GM12878 (cell line): Measurements from ENCODE around the gene UBXN7. TPM values are rescaled to one million over a fixed set of nuclear protein-coding genes. Genes with fewer than 3 reads are reported as not detected.

ENCODE experiments used
- ATAC-seq: fragments of 200-7000 bp; cut with Tn5 transposase; 3 replicates; pipeline ENCODE4 v1.9.1; 2020; ENCODE audit warnings: mild to moderate bottlenecking, moderate library complexity
- BruUV-seq: library from RNA; stranded (reverse); fragments of 400-500 nt; replicated peaks from 2 replicates; lab custom pipeline; 2021; lab: Mats Ljungman, UMichigan
- CTCF ChIA-PET: fragments of 300-600 bp; sonication (Branson Sonifier 250); formaldehyde crosslinking; extraction: SDS; loops from one replicate; lab custom pipeline; 2021; ENCODE audit warnings: inconsistent platforms; lab: Yijun Ruan, JAX
- POLR2A ChIA-PET: fragments of 350-600 bp; formaldehyde crosslinking; extraction: SDS; loops from one replicate; lab custom pipeline; 2021; ENCODE audit warnings: inconsistent platforms; lab: Charles Lee
- RAD21 ChIA-PET: fragments of 300-600 bp; sonication (Branson Sonifier 250); formaldehyde crosslinking; loops from one replicate; lab custom pipeline; 2023; ENCODE audit warnings: antibody characterized with exemption; ENCODE audit not compliant: unreplicated experiment; lab: Charles Lee
- SMC1A ChIA-PET: fragments of 300-600 bp; sonication (Branson Sonifier 250); formaldehyde crosslinking; loops from one replicate; lab custom pipeline; 2023; ENCODE audit not compliant: unreplicated experiment, uncharacterized antibody; lab: Charles Lee
- DNase-seq: peaks from one replicate; pipeline ENCODE4 v3.0.0-alpha.2; 2011; ENCODE audit warnings: low read depth, low spot score
- FAIRE-seq: peaks from 3 replicates; lab custom pipeline; 2011; peaks lifted over from hg19 to GRCh38; lab: Jason Lieb, UNC
- H2AFZ ChIP-seq: 2 replicates; pipeline ENCODE4 v1.6.0; 2011; ENCODE audit warnings: low read depth, low read length, control low read depth; ENCODE audit not compliant: control insufficient read depth
- H3K27ac ChIP-seq: 2 replicates; pipeline ENCODE4 v1.5.1; 2011; ENCODE audit warnings: control low read depth; ENCODE audit not compliant: control insufficient read depth, insufficient read depth
- H3K27me3 ChIP-seq, 2 experiments: replicated peaks in 1 of 2; 2 replicates each; pipeline versions ENCODE4 v1.6.0 to v1.6.1; 2011; ENCODE audit warnings: low read length in 1 of 2; ENCODE audit not compliant: control insufficient read depth in 2 of 2, insufficient read depth in 2 of 2
- H3K36me3 ChIP-seq, 2 experiments: 2 replicates each; pipeline ENCODE4 v1.5.1; 2011; ENCODE audit warnings: low read length in 1 of 2; ENCODE audit not compliant: control insufficient read depth in 2 of 2, insufficient read depth in 2 of 2
- H3K4me1 ChIP-seq: 2 replicates; pipeline ENCODE4 v1.6.1; 2011; ENCODE audit warnings: mild to moderate bottlenecking, low read length, moderate library complexity, mixed read lengths; ENCODE audit not compliant: control insufficient read depth, insufficient read depth
- H3K4me2 ChIP-seq: 2 replicates; pipeline ENCODE4 v1.6.0; 2011; ENCODE audit warnings: control low read depth; ENCODE audit not compliant: control insufficient read depth, insufficient read depth
- H3K4me3 ChIP-seq: fragments of 200-600 bp; sonication (generic); 2 replicates; pipeline ENCODE4 v1.5.1; 2016
- H3K79me2 ChIP-seq: 2 replicates; pipeline ENCODE4 v1.6.0; 2011; ENCODE audit warnings: low read length; ENCODE audit not compliant: control insufficient read depth, insufficient read depth
- H3K9ac ChIP-seq: 2 replicates; pipeline ENCODE4 v1.8.0; 2011; ENCODE audit warnings: low read length, control low read depth, mixed read lengths; ENCODE audit not compliant: control insufficient read depth, insufficient read depth
- H3K9me3 ChIP-seq: replicated peaks from 3 replicates; pipeline ENCODE4 v1.5.1; 2011; ENCODE audit warnings: mild to moderate bottlenecking, low read length; ENCODE audit not compliant: control insufficient read depth, insufficient read depth
- H4K20me1 ChIP-seq: 2 replicates; pipeline ENCODE4 v1.6.0; 2011; ENCODE audit not compliant: control insufficient read depth, insufficient read depth
- BHLHE40 ChIP-seq, 2 experiments: fragments of 450-650 bp in 1 of 2; IDR thresholded peaks; 2 replicates each; pipeline ENCODE4 v1.6.1; 2011 to 2017; ENCODE audit warnings: low read depth in 2 of 2, borderline replicate concordance in 1 of 2, improper control_type of control experiment in 1 of 2, low read length in 1 of 2, mild to moderate bottlenecking in 1 of 2
- HDGF ChIP-seq: fragments of 450-650 bp; IDR thresholded peaks from 2 replicates; pipeline ENCODE4 v1.6.1; 2016; ENCODE audit warnings: antibody characterized with exemption
- NFIC ChIP-seq: IDR thresholded peaks from 2 replicates; pipeline ENCODE4 v1.6.1; 2012; ENCODE audit warnings: low read depth, mild to moderate bottlenecking, inconsistent platforms, low read length, moderate library complexity
- NFXL1 ChIP-seq: fragments of 450-650 bp; IDR thresholded peaks from 2 replicates; pipeline ENCODE4 v1.6.1; 2017; ENCODE audit warnings: antibody characterized with exemption, mild to moderate bottlenecking, borderline replicate concordance
- PAX5 ChIP-seq: IDR thresholded peaks from 2 replicates; pipeline ENCODE4 v1.6.1; 2011; ENCODE audit warnings: low read depth, low read length, borderline replicate concordance
- TBL1XR1 ChIP-seq: IDR thresholded peaks from 2 replicates; pipeline ENCODE4 v1.6.1; 2012; ENCODE audit warnings: low read depth, low read length, improper control_type of control experiment
- ZNF592 ChIP-seq: fragments of 450-650 bp; IDR thresholded peaks from 2 replicates; pipeline ENCODE4 v1.6.1; 2017; ENCODE audit warnings: mild to moderate bottlenecking, moderate library complexity
- WGBS: methylation state at CpG from one replicate; pipeline ENCODE4 v1.1.6; 2016; ENCODE audit warnings: low lambda C conversion rate; ENCODE audit not compliant: insufficient replicate concordance, insufficient coverage; ENCODE audit errors: missing lambda C conversion rate; 5-methylcytosine and 5-hydroxymethylcytosine counted together
- in situ Hi-C: fragments of 300-500 bp; cut with MboI; formaldehyde crosslinking; loops from 9 replicates; pipeline ENCODE4 v1.14.3; 2018; ENCODE audit warnings: mixed read lengths
- intact Hi-C: fragments of 100-400 bp; cut with micrococcal nuclease; formaldehyde crosslinking; loops from one replicate; pipeline ENCODE4 v1.14.2; 2022; ENCODE audit not compliant: unreplicated experiment
- polyA plus RNA-seq, 11 experiments: library from polyadenylated mRNA; depleted of rRNA in 4 of 11; unstranded in 6 of 11; stranded (reverse) in 5 of 11; fragments of >200 nt; fragmentation: Nextera tagmentation in 4 of 11; fragmentation: Illumina TruSeq in 1 of 11; extraction: Ambion mirVana in 4 of 11; extraction: Trizol in 1 of 11; gene quantifications; 1 replicate in 1 of 11; 2 replicates in 10 of 11; pipeline versions ENCODE4 v1.2.1 to v1.2.3, GENCODE V29; 2011 to 2016; ENCODE audit warnings: inconsistent platforms in 2 of 11, missing spikeins in 2 of 11, low read depth in 1 of 11
- total RNA-seq, 4 experiments: library from RNA; depleted of rRNA in 3 of 4; stranded (reverse); fragments of >200 nt in 3 of 4; fragmentation: Illumina TruSeq in 1 of 4; extraction: Trizol in 1 of 4; gene quantifications; 2 replicates each; pipeline versions ENCODE4 v1.2.1 to v1.2.3, GENCODE V29; 2013 to 2021
- TF ChIP-seq, protein P1 (sequence below): fragments of 450-650 bp; IDR thresholded peaks from 2 replicates; pipeline ENCODE4 v1.6.1; 2016; ENCODE audit warnings: mild to moderate bottlenecking
- TF ChIP-seq, protein P2 (sequence below): fragments of 450-650 bp; formaldehyde crosslinking; IDR thresholded peaks from 2 replicates; pipeline ENCODE4 v1.4.0; 2022; ENCODE audit warnings: mild to moderate bottlenecking, moderate library complexity
- TF ChIP-seq, protein P3 (sequence below): fragments of 450-650 bp; IDR thresholded peaks from 2 replicates; pipeline ENCODE4 v1.6.1; 2017; ENCODE audit warnings: mild to moderate bottlenecking, low read depth, inconsistent platforms; ENCODE audit not compliant: poor library complexity, severe bottlenecking

UBXN7 gene
- total and polyA plus RNA-seq, 10 of the 15 experiments (the other 5 are each of a cell fraction or from before 2014, with no cell fraction given), result 4.8 to 78.4 (median 24.9) TPM

- TF ChIP-seq, protein P1, sequence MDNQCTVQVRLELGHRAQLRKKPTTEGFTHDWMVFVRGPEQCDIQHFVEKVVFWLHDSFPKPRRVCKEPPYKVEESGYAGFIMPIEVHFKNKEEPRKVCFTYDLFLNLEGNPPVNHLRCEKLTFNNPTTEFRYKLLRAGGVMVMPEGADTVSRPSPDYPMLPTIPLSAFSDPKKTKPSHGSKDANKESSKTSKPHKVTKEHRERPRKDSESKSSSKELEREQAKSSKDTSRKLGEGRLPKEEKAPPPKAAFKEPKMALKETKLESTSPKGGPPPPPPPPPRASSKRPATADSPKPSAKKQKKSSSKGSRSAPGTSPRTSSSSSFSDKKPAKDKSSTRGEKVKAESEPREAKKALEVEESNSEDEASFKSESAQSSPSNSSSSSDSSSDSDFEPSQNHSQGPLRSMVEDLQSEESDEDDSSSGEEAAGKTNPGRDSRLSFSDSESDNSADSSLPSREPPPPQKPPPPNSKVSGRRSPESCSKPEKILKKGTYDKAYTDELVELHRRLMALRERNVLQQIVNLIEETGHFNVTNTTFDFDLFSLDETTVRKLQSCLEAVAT, result 0 out of 2 replicates have a peak, but pooled peaks have one; percentile 46
- TF ChIP-seq, protein P2, sequence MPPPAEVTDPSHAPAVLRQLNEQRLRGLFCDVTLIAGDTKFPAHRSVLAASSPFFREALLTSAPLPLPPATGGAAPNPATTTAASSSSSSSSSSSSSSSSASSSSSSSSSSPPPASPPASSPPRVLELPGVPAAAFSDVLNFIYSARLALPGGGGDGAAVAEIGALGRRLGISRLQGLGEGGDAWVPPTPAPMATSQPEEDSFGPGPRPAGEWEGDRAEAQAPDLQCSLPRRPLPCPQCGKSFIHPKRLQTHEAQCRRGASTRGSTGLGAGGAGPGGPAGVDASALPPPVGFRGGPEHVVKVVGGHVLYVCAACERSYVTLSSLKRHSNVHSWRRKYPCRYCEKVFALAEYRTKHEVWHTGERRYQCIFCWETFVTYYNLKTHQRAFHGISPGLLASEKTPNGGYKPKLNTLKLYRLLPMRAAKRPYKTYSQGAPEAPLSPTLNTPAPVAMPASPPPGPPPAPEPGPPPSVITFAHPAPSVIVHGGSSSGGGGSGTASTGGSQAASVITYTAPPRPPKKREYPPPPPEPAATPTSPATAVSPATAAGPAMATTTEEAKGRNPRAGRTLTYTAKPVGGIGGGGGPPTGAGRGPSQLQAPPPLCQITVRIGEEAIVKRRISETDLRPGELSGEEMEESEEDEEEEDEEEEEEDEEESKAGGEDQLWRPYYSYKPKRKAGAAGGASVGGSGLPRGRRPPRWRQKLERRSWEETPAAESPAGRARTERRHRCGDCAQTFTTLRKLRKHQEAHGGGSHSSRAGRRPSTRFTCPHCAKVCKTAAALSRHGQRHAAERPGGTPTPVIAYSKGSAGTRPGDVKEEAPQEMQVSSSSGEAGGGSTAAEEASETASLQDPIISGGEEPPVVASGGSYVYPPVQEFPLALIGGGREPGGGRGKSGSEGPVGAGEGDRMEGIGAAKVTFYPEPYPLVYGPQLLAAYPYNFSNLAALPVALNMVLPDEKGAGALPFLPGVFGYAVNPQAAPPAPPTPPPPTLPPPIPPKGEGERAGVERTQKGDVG (CRISPR knock-in tag), result peak; percentile 59; the same call in 1 of the 2 replicates
Measured at GRCh38 chr3:196463804-196464203, 31.6 kb upstream of the UBXN7 start (continued).

- ChIA-PET RAD21 (interaction anchor here (0.6 to 3.2 kb wide), 3 partner anchors 23 to 26 kb away, joined by 3 to 24 read pairs (median 5); no protein-coding TSS in a partner anchor), CTCF (interaction anchor here (0.6 to 2.8 kb wide), 3 partner anchors 24 to 61 kb away, joined by 3 to 9 read pairs (median 3); no protein-coding TSS in a partner anchor), POLR2A (interaction anchor here (1.1 to 1.7 kb wide), 2 partner anchors 23 to 37 kb away, joined by 3 to 8 read pairs; no protein-coding TSS in a partner anchor), SMC1A (interaction anchor here (0.8 to 1.7 kb wide), 2 partner anchors 9 to 23 kb away, joined by 3 to 11 read pairs; no protein-coding TSS in a partner anchor)
- Histone ChIP-seq H3K36me3 (0 out of 4 replicates have a peak, but pooled peaks cover 0 to 2% of the 10 kb centered on the region in 2 experiments), H3K9ac (peak overlapping the region; percentile 48), H3K4me1 (peaks cover 6% of the 10 kb centered on the region), H3K4me3 (no peak overlapping the region), H3K27ac (peak overlapping the region; percentile 95), H3K9me3 (no peaks in the 10 kb centered on the region; the same call in 2 of the 3 replicates), H2AFZ (no peak overlapping the region), H3K4me2 (no peak overlapping the region), H4K20me1 (no peaks in the 10 kb centered on the region), H3K79me2 (no peaks in the 10 kb centered on the region), H3K27me3 (no peaks in the 10 kb centered on the region)
- BruUV-seq, result no TSS peak
- FAIRE-seq (no peak), DNase-seq (peak; percentile 53), ATAC-seq (no peak)
- WGBS, result 39% methylated on average over 2 of the region's 2 CpGs
- in situ Hi-C loops (no loop called here), intact Hi-C loops (loop anchor here (1.0 kb wide), 1 partner anchor 23 kb away; no protein-coding TSS in a partner anchor)
- TF ChIP-seq BHLHE40 (IDR thresholded peaks at IDR 0.05; ENCODE audit: borderline replicate concordance in 1 of 2, low read depth in 2 of 2, low read length in 1 of 2) (no peak), ZNF592 (peak; percentile 35; the same call in 1 of the 2 replicates), NFXL1 (no peak), TBL1XR1 (no peak), PAX5 (no peak), NFIC (peak; percentile 65; the same call in 1 of the 2 replicates), HDGF (no peak)
- TF ChIP-seq, protein P3, sequence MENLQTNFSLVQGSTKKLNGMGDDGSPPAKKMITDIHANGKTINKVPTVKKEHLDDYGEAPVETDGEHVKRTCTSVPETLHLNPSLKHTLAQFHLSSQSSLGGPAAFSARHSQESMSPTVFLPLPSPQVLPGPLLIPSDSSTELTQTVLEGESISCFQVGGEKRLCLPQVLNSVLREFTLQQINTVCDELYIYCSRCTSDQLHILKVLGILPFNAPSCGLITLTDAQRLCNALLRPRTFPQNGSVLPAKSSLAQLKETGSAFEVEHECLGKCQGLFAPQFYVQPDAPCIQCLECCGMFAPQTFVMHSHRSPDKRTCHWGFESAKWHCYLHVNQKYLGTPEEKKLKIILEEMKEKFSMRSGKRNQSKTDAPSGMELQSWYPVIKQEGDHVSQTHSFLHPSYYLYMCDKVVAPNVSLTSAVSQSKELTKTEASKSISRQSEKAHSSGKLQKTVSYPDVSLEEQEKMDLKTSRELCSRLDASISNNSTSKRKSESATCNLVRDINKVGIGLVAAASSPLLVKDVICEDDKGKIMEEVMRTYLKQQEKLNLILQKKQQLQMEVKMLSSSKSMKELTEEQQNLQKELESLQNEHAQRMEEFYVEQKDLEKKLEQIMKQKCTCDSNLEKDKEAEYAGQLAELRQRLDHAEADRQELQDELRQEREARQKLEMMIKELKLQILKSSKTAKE, result no peak
Measured at GRCh38 chr3:196463478-196463756, 31.2 kb upstream of the UBXN7 start.
